ENCODE data around the gene SLC5A10. TPM values are rescaled to one million over a fixed set of nuclear protein-coding genes. Genes with fewer than 3 reads are reported as not detected.

Gene SLC5A10
- total RNA-seq, 1 donor from 2014 or later: not detected

- TF ChIP-seq, protein P1, sequence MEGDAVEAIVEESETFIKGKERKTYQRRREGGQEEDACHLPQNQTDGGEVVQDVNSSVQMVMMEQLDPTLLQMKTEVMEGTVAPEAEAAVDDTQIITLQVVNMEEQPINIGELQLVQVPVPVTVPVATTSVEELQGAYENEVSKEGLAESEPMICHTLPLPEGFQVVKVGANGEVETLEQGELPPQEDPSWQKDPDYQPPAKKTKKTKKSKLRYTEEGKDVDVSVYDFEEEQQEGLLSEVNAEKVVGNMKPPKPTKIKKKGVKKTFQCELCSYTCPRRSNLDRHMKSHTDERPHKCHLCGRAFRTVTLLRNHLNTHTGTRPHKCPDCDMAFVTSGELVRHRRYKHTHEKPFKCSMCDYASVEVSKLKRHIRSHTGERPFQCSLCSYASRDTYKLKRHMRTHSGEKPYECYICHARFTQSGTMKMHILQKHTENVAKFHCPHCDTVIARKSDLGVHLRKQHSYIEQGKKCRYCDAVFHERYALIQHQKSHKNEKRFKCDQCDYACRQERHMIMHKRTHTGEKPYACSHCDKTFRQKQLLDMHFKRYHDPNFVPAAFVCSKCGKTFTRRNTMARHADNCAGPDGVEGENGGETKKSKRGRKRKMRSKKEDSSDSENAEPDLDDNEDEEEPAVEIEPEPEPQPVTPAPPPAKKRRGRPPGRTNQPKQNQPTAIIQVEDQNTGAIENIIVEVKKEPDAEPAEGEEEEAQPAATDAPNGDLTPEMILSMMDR (conservative IDR thresholded peaks at IDR 0.05; ENCODE audit: low read depth, low read length): no peak
- no peak overlapping the region for H3K4me3 ChIP-seq (ENCODE audit: low read depth, low read length)
- DNase-seq (ENCODE audit: low read depth): no peak
These were observed 5.4 kb upstream of the SLC5A10 start for GRCh38 chr17:18946536-18946935.

DNA sequence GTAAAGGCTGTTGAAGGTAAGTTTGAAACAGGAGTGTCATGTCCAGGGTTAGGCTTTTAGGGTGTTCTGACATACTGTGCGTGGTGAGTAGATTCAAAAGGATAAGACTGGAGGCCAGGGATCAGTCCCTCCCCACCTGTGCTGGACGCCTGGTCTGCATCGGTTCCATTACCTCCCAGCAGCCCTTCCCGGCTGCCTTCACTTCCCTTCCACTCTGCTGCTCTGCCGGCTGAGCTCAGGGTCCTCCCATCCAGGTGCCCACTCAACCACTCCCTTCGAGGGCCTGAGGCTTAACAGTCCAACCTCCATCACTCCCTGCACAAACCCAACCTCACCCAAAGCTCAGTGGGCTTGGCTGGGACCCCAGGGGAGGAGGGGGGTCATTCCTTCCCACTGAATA lies 4.1 kb upstream of the SLC5A10 start:
- DNase-seq (ENCODE audit: low read depth): no peak
- H3K4me3 ChIP-seq (ENCODE audit: low read depth, low read length): no peak overlapping the region
- TF ChIP-seq, protein P1 (conservative IDR thresholded peaks at IDR 0.05; ENCODE audit: low read depth, low read length): no peak

GRCh38 chr17:18948476-18949006 lies 3.4 kb upstream of the SLC5A10 start:
- H3K4me3 ChIP-seq (ENCODE audit: low read depth, low read length): no peak overlapping the region
- no peak for DNase-seq (ENCODE audit: low read depth)
- TF ChIP-seq, protein P1 (conservative IDR thresholded peaks at IDR 0.05; ENCODE audit: low read depth, low read length): no peak

DNA sequence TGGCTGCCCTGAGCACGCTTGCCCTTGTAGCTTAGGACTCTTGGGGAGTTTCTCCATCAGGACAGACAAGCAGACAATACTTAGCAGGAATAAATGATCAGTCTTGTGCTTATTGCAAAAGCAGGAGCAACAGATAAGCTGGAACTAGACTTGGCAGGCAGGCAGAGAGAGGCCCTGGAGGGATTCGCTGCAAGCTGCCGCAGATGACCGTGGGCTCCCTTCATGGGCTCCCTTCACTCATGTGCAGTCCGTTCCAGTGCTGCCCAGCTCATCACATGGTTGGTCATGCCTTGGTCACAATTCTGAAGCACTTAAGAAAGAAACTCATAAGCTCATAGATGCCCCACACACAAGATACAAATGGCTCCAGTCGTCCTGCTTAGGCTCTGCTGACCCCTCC lies 2.4 kb upstream of the SLC5A10 start:
- no peak for DNase-seq (ENCODE audit: low read depth)
- TF ChIP-seq, protein P1 (conservative IDR thresholded peaks at IDR 0.05; ENCODE audit: low read depth, low read length): no peak
- no peak overlapping the region for H3K4me3 ChIP-seq (ENCODE audit: low read depth, low read length)

DNA sequence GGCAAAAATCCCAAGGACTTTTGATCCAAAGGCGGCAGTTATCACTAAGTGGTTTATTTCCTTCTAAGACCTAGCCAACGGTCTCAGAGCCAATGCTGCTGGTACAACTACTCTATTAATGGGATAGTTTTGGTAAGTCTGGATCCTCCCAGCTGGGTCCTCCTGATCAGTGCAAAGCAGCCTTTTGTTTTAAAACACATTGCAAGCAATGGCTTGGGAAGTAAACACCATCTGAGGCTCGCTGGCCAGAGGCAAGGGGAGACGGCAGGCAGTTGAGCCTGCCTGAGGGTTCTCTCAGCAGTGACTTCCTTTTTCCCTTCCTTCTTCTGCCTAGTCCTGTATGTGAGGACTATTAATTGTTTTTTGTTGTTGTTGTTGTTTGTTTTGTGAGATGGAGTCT lies 1.6 kb upstream of the SLC5A10 start:
- TF ChIP-seq, protein P1 (conservative IDR thresholded peaks at IDR 0.05; ENCODE audit: low read depth, low read length): no peak
- no peak for DNase-seq (ENCODE audit: low read depth)
- H3K4me3 ChIP-seq (ENCODE audit: low read depth, low read length): no peak overlapping the region

DNA sequence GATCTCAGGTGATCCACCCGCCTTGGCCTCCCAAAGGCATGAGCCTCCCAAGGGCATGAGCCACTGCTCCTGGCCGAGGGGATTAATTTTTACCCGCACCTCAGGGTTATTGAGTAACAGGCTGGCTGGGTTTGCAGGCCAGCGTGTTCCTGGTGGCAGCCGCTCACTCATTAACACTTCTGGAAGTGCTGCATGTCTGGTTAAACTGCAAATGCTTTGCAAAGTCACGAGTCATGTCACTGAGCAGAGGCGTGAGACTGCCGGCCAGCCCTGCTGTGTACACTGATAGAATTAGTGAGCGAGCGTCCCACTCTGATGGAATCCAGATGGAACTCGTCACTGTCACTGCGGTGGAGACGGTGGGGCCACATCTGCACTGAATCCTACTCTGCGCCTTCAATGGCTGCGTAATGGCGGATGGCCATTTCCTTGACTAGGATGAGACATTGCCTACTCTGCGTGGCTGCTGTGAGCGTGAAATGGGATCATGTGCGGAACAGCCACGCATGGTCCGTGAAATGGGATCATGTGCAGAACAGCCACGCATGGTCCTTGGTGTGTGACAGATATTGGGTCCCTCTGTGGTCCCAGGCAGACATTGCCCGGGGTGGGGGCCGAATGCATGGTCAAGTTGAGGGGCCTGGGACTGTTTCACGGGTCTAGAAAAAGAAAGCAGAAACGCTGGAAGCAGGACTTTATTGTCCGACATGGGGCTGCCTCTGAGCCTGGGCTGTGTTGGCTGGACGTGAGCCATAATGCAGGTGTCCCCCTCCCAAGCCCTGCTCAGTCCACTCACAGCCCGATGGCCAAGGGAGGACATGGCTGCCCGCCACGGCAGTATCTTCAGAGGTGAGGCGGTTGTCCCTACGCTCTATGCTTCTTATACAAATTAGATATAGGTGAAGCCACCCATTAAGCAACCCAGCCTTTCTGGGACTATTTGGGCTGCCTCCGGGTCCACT lies 740 bp upstream of the SLC5A10 start:
- TF ChIP-seq, protein P1 (conservative IDR thresholded peaks at IDR 0.05; ENCODE audit: low read depth, low read length): no peak
- H3K4me3 ChIP-seq (ENCODE audit: low read depth, low read length): peak overlapping the region; percentile 59
- peak; percentile 80 for DNase-seq (ENCODE audit: low read depth)
